Naive thymus-derived CD4-positive, alpha-beta T cell (primary cell): Measurements from ENCODE around the gene GRAMD1C. TPM values are rescaled to one million over a fixed set of nuclear protein-coding genes. Genes with fewer than 3 reads are reported as not detected.
A peak's percentile ranks its signal among the peaks of the same experiment; 100 is the strongest.

Source experiments
- ATAC-seq: fragments of 150-1000 bp; cut with Tn5 transposase; 2 replicates; pipeline ENCODE4 v1.10.0; 2021; ENCODE audit warnings: mild to moderate bottlenecking, moderate library complexity
- CTCF ChIA-PET: fragments of 350-600 bp; sonication (Branson Sonifier 250); formaldehyde crosslinking; loops from one replicate; lab custom pipeline; 2021; ENCODE audit warnings: antibody characterized with exemption; lab: Charles Lee
- POLR2A ChIA-PET: fragments of 350-600 bp; sonication (Branson Sonifier 250); formaldehyde crosslinking; loops from one replicate; lab custom pipeline; 2021; ENCODE audit warnings: antibody characterized with exemption, inconsistent platforms; lab: Charles Lee
- DNase-seq, 9 donors: peaks; one replicate each; pipeline versions ENCODE4 v3.0.0 to v3.0.0-alpha.2; 2020 to 2022; ENCODE audit warnings: mixed read lengths in 1 of 9
- H3K27ac ChIP-seq: one replicate; pipeline ENCODE4 v1.7.0; 2013; ENCODE audit warnings: mild to moderate bottlenecking, low read depth, low read length, moderate library complexity
- H3K27me3 ChIP-seq, 2 donors: one replicate each; pipeline ENCODE4 v1.7.0; 2013; ENCODE audit warnings: low read length in 2 of 2, mild to moderate bottlenecking in 2 of 2, moderate library complexity in 2 of 2; ENCODE audit not compliant: control insufficient read depth in 2 of 2, insufficient read depth in 2 of 2
- H3K36me3 ChIP-seq, 3 experiments: 1 replicate in 2 of 3; 2 replicates in 1 of 3; pipeline ENCODE4 v1.7.0; 2013; ENCODE audit warnings: low read length in 3 of 3, mild to moderate bottlenecking in 3 of 3, moderate library complexity in 1 of 3; ENCODE audit not compliant: insufficient read depth in 3 of 3, control insufficient read depth in 2 of 3
- H3K4me1 ChIP-seq, 2 donors: one replicate each; pipeline ENCODE4 v1.7.0; 2013; ENCODE audit warnings: low read length in 2 of 2, mild to moderate bottlenecking in 2 of 2, moderate library complexity in 1 of 2; ENCODE audit not compliant: control insufficient read depth in 2 of 2, insufficient read depth in 2 of 2
- H3K4me3 ChIP-seq: 2 replicates; pipeline ENCODE4 v1.7.0; 2013; ENCODE audit warnings: mild to moderate bottlenecking, low read length
- H3K9me3 ChIP-seq, 3 experiments: 1 replicate in 2 of 3; 2 replicates in 1 of 3; pipeline ENCODE4 v1.7.0; 2013; ENCODE audit warnings: low read length in 3 of 3; ENCODE audit not compliant: control insufficient read depth in 2 of 3
- H3K27ac Mint-ChIP-seq, 9 donors: one replicate each; pipeline ENCODE4 v1.8.0; 2020 to 2022; ENCODE audit warnings: mixed read lengths in 9 of 9, mild to moderate bottlenecking in 8 of 9, moderate library complexity in 5 of 9, inconsistent platforms in 2 of 9
- H3K27me3 Mint-ChIP-seq, 5 donors: one replicate each; pipeline ENCODE4 v1.8.0; 2021 to 2022; ENCODE audit warnings: mixed read lengths in 5 of 5, mild to moderate bottlenecking in 1 of 5
- H3K36me3 Mint-ChIP-seq, 5 donors: one replicate each; pipeline ENCODE4 v1.8.0; 2020 to 2022; ENCODE audit warnings: mixed read lengths in 5 of 5, mild to moderate bottlenecking in 3 of 5, inconsistent platforms in 1 of 5
- H3K4me1 Mint-ChIP-seq, 7 donors: one replicate each; pipeline ENCODE4 v1.8.0; 2020 to 2022; ENCODE audit warnings: mixed read lengths in 7 of 7, mild to moderate bottlenecking in 3 of 7, inconsistent platforms in 1 of 7
- H3K4me3 Mint-ChIP-seq, 10 donors: one replicate each; pipeline ENCODE4 v1.8.0; 2020 to 2022; ENCODE audit warnings: mild to moderate bottlenecking in 10 of 10, mixed read lengths in 10 of 10, moderate library complexity in 6 of 10, inconsistent platforms in 2 of 10
- H3K9me3 Mint-ChIP-seq, 11 donors: one replicate each; pipeline ENCODE4 v1.8.0; 2020 to 2022; ENCODE audit warnings: mixed read lengths in 11 of 11, mild to moderate bottlenecking in 4 of 11, inconsistent platforms in 1 of 11, moderate library complexity in 1 of 11
- intact Hi-C, 2 donors: fragments of 100-400 bp; cut with micrococcal nuclease; formaldehyde crosslinking; loops; one replicate each; pipeline ENCODE4 v1.15.1; 2023
- polyA plus RNA-seq, 2 donors: library from polyadenylated mRNA; unstranded; fragments of 300-500 nt; fragmentation: Illumina TruSeq; gene quantifications; one replicate each; pipeline ENCODE4 v1.2.3, GENCODE V29; 2021
- total RNA-seq, 6 experiments: library from RNA in 5 of 6; stranded (reverse) in 5 of 6; gene quantifications; 1 replicate in 5 of 6; 2 replicates in 1 of 6; pipeline ENCODE4 v1.2.3 and lab custom pipeline; 2021 to 2026

Gene GRAMD1C
- total and polyA plus RNA-seq, 7 experiments from 2014 or later: 0.13 to 0.54 (median 0.27) TPM; not detected in 2

DNA sequence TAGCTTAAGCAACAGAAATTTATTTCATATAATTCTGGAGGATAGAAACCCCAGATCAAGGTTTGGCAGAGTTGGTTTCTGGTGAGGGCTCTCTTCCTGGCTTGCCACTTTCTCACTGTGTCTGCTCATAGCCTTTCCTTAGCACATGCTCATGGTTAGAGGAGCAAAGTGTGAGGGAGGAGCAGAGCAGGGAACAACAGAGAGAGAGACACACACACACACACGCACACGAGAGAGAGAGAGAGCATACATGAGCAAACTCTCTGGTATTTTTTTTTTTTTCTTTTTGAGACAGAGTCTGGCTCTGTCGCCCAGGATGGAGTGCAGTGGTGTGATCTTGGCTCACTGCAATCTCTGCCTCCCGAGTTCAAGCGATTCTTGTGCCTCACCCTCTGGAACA lies 72.4 kb downstream of the GRAMD1C start:
- H3K27ac ChIP-seq: no peak overlapping the region
- Mint-ChIP-seq H3K36me3 (no peaks in the 10 kb centered on the region), H3K27me3 (peaks cover 0 to 15% (median 0%) of the 10 kb centered on the region in 5 donors), H3K4me1 (peaks cover 0 to 7% (median 5%) of the 10 kb centered on the region in 7 donors), H3K27ac (no peak overlapping the region), H3K9me3 (no peaks in the 10 kb centered on the region), H3K4me3 (no peak overlapping the region)
- H3K36me3 ChIP-seq: no peaks in the 10 kb centered on the region
- H3K27me3 ChIP-seq: no peaks in the 10 kb centered on the region
- intact Hi-C loops: loop anchor here in 1 of 2 donors (5.0 kb wide), 1 partner anchor 36 kb away; the partner anchor contains the start of gene ZDHHC23
- no peaks in the 10 kb centered on the region for H3K9me3 ChIP-seq
- ChIA-PET CTCF (interaction anchor here (0.6 to 2.2 kb wide), 4 partner anchors 14 to 1334 kb away, joined by 3 to 7 read pairs (median 4); no protein-coding TSS in a partner anchor), POLR2A (no interaction called here)
- ATAC-seq (no peak), DNase-seq (no peak)
- no peaks in the 10 kb centered on the region for H3K4me1 ChIP-seq
- H3K4me3 ChIP-seq: no peak overlapping the region

- POLR2A ChIA-PET: interaction anchor here (0.9 kb wide), 1 partner anchor 68 kb away, joined by 3 read pairs; no protein-coding TSS in a partner anchor
- H3K27ac Mint-ChIP-seq: peak overlapping the region in 6 of 9 donors; percentile 5 to 76 (median 58)
- H3K4me1 Mint-ChIP-seq: peaks cover 0 to 7% (median 5%) of the 10 kb centered on the region in 7 donors
- peak; percentile 91 for ATAC-seq
- Histone ChIP-seq H3K9me3 (no peaks in the 10 kb centered on the region), H3K4me1 (no peaks in the 10 kb centered on the region), H3K27ac (no peak overlapping the region), H3K27me3 (no peaks in the 10 kb centered on the region), H3K4me3 (no peak overlapping the region), H3K36me3 (no peaks in the 10 kb centered on the region)
- no peaks in the 10 kb centered on the region for H3K9me3 Mint-ChIP-seq
- H3K27me3 Mint-ChIP-seq: peaks cover 0 to 15% (median 0%) of the 10 kb centered on the region in 5 donors
- DNase-seq: peak in 7 of 9 donors; percentile 18 to 50 (median 36)
- H3K4me3 Mint-ChIP-seq: peak overlapping the region in 8 of 10 donors; percentile 29 to 75 (median 64)
- intact Hi-C loops: loop anchor here (1.0 to 5.0 kb wide), 11 partner anchors 35 to 861 kb away; partner anchors contain the start of genes GRAMD1C (in 2 of the 2), ZDHHC23 (in 2 of the 2), CCDC191 (in 1 of the 2) and QTRT2 (in 1 of the 2)
- CTCF ChIA-PET: interaction anchor here (0.6 to 3.6 kb wide), 7 partner anchors 12 to 414 kb away, joined by 3 to 17 read pairs (median 4); partner anchors contain the start of gene ATP6V1A
- no peaks in the 10 kb centered on the region for H3K36me3 Mint-ChIP-seq
Measured at GRCh38 chr3:113912552-113913236, 74.1 kb downstream of the GRAMD1C start.

- Mint-ChIP-seq H3K9me3 (no peaks in the 10 kb centered on the region), H3K27me3 (peaks cover 0 to 12% (median 0%) of the 10 kb centered on the region in 5 donors), H3K27ac (no peak overlapping the region), H3K4me1 (peaks cover 0 to 7% (median 5%) of the 10 kb centered on the region in 7 donors), H3K4me3 (no peak overlapping the region), H3K36me3 (no peaks in the 10 kb centered on the region)
- CTCF ChIA-PET: interaction anchor here (0.7 to 3.6 kb wide), 3 partner anchors 15 to 179 kb away, joined by 3 to 17 read pairs (median 3); no protein-coding TSS in a partner anchor
- H3K27me3 ChIP-seq: no peaks in the 10 kb centered on the region
- no peaks in the 10 kb centered on the region for H3K4me1 ChIP-seq
- intact Hi-C loops: loop anchor here in 1 of 2 donors (5.0 kb wide), 1 partner anchor 33 kb away; the partner anchor contains the start of gene ZDHHC23
- no peak overlapping the region for H3K27ac ChIP-seq
- no peaks in the 10 kb centered on the region for H3K36me3 ChIP-seq
- POLR2A ChIA-PET: no interaction called here
- ATAC-seq: no peak
- no peaks in the 10 kb centered on the region for H3K9me3 ChIP-seq
- H3K4me3 ChIP-seq: no peak overlapping the region
- no peak for DNase-seq
Measured at GRCh38 chr3:113914646-113915045, 76.1 kb downstream of the GRAMD1C start.

- no peak overlapping the region for H3K4me3 ChIP-seq
- no peak overlapping the region for H3K27ac Mint-ChIP-seq
- H3K36me3 Mint-ChIP-seq: peaks cover 2 to 13% (median 7%) of the 10 kb centered on the region in 5 donors
- peaks cover 0 to 14% (median 0%) of the 10 kb centered on the region in 3 experiments for H3K9me3 ChIP-seq
- ATAC-seq: no peak
- no peaks in the 10 kb centered on the region for H3K36me3 ChIP-seq
- H3K27ac ChIP-seq: no peak overlapping the region
- peaks cover 0 to 3% of the 10 kb centered on the region in 2 donors for H3K27me3 ChIP-seq
- CTCF ChIA-PET: no interaction called here
- H3K9me3 Mint-ChIP-seq: peaks cover 9 to 33% (median 22%) of the 10 kb centered on the region in 11 donors
- intact Hi-C loops: no loop called here
- no peak for DNase-seq
- H3K4me1 Mint-ChIP-seq: no peaks in the 10 kb centered on the region
- H3K27me3 Mint-ChIP-seq: peaks cover 7 to 42% (median 18%) of the 10 kb centered on the region in 5 donors
- POLR2A ChIA-PET: no interaction called here
- H3K4me1 ChIP-seq: no peaks in the 10 kb centered on the region
- no peak overlapping the region for H3K4me3 Mint-ChIP-seq
Measured at GRCh38 chr3:113927556-113927955, 89.0 kb downstream of the GRAMD1C start.

DNA sequence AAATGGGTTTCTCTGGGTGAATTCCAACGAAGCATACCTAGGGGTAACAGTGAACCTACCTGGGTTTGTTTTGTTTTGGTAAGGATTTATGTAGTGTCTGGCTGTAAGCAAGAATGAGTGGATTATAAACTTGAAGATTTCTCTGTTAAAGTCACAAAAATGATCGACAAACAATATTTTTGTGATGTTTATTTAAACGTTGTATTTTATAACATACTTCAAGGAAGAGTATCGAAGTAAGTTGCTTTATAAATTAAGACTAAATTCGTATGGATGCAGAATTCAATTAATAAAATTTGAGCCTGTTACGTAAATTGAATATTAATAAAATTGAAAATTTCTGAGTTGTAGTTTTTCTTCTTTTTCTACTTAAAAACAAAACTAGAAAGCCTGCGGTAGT lies 108.2 kb downstream of the GRAMD1C start:
- CTCF ChIA-PET: no interaction called here
- peaks cover 9 to 63% (median 20%) of the 10 kb centered on the region in 5 donors for H3K27me3 Mint-ChIP-seq
- peak overlapping the region; percentile 57 to 94 (median 86) for H3K4me3 Mint-ChIP-seq
- H3K9me3 Mint-ChIP-seq: no peaks in the 10 kb centered on the region
- no peaks in the 10 kb centered on the region for H3K36me3 Mint-ChIP-seq
- Histone ChIP-seq H3K4me3 (no peak overlapping the region), H3K27me3 (no peaks in the 10 kb centered on the region), H3K36me3 (no peaks in the 10 kb centered on the region), H3K4me1 (peaks cover 0 to 8% of the 10 kb centered on the region in 2 donors), H3K27ac (no peak overlapping the region), H3K9me3 (no peaks in the 10 kb centered on the region)
- no peak for ATAC-seq
- no peak for DNase-seq
- H3K27ac Mint-ChIP-seq: peak overlapping the region in 3 of 9 donors; percentile 23 to 59 (median 49)
- POLR2A ChIA-PET: no interaction called here
- intact Hi-C loops: loop anchor here (1.0 to 5.0 kb wide), 8 partner anchors 35 to 1835 kb away; partner anchors contain the start of genes GRAMD1C (in 1 of the 2), NAA50 (in 1 of the 2), SPICE1 (in 1 of the 2) and ZBTB20 (in 1 of the 2)
- peaks cover 8 to 20% (median 13%) of the 10 kb centered on the region in 7 donors for H3K4me1 Mint-ChIP-seq

GRCh38 chr3:113947372-113948014 lies 108.9 kb downstream of the GRAMD1C start, which contains the start of gene ZDHHC23:
Gene ZDHHC23, plus strand, starts transcription at chr3:113948013. Its CDS starts 790 bp downstream, at chr3:113948803.
- peaks cover 0 to 8% of the 10 kb centered on the region in 2 donors for H3K4me1 ChIP-seq
- no peaks in the 10 kb centered on the region for H3K27me3 ChIP-seq
- Mint-ChIP-seq H3K4me3 (peak within 1 kb of the TSS; percentile 79 to 94 (median 86)), H3K4me1 (peaks cover 8 to 20% (median 13%) of the 10 kb centered on the region in 7 donors), H3K36me3 (no peaks in the 10 kb centered on the region), H3K9me3 (peaks cover 0 to 1% (median 0%) of the 10 kb centered on the region in 11 donors), H3K27me3 (peaks cover 9 to 60% (median 14%) of the 10 kb centered on the region in 5 donors), H3K27ac (peak within 1 kb of the TSS in 7 of 9 donors; percentile 33 to 81 (median 59))
- CTCF ChIA-PET: no interaction called here
- intact Hi-C loops: loop anchor here (1.0 to 5.0 kb wide), 10 partner anchors 35 to 1835 kb away; partner anchors contain the start of genes CCDC191 (in 2 of the 2), QTRT2 (in 2 of the 2), GRAMD1C (in 1 of the 2) and NAA50 (in 1 of the 2)
- peak within 1 kb of the TSS; percentile 42 for H3K27ac ChIP-seq
- peak; percentile 92 for ATAC-seq
- H3K36me3 ChIP-seq: no peaks in the 10 kb centered on the region
- peak within 1 kb of the TSS; percentile 62 for H3K4me3 ChIP-seq
- H3K9me3 ChIP-seq: no peaks in the 10 kb centered on the region
- peak; percentile 55 to 82 (median 69) for DNase-seq
- POLR2A ChIA-PET: no interaction called here
